Epidermal melanocyte (primary cell): Measurements from ENCODE around the gene ATP2C1.
"Not testable (repeated sequence)": the region's sequence is repeated elsewhere in the genome, so short reads cannot be mapped to it uniquely, and the experiment has no call there.

Experiments
- DNase-seq: peaks from one replicate; pipeline ENCODE4 v3.0.0; 2011; ENCODE audit warnings: low spot score; ENCODE audit not compliant: insufficient read length

The ATP2C1 gene

DNA sequence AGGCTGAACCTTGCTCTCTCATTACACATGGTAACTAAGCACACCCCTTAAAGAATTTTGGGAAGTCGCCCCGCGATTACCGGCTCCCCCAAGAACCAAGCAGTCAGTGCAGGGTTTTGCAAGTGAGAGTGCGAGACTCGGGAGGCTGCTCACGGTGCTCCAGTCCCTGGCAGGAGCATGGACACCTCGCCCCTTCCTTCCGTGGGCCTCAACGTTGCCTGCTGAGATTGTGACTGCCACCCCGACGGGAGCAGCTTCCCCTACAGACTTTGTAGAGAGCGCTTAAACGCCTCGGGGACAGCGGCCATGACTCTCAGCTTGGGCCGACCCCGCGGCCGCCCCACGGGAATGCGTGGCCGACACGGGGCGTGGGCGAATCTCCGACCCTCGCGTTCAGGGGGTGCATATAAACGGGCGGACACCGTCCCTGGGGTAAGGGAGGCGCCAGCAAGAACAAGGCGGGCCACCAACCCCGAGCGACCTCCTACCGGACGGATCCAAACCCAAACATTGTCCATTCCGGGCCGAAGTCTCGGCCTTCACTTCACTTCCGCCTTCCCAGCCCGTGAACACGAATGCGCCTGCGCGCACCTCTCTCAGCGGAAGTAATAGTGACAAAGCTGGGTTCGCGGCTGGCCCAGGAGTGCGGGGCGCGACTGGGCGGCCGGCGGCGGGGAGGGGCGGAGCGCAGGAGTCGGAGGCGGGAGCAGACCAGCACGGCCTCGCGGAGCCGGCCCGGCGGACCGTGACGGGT is at the start of gene ATP2C1:
TSS of gene ATP2C1 (plus strand) at position 709 of the 754 bp plus-strand sequence. CDS start 686 bp downstream, outside the sequence.
- peak; percentile 78 for DNase-seq

- no peak for DNase-seq
Observed at GRCh38 chr3:130844462-130844861, 49.4 kb upstream of the ATP2C1 start.

GRCh38 chr3:130846181-130846580 is 47.7 kb upstream of the ATP2C1 start:
- DNase-seq: no peak

DNA sequence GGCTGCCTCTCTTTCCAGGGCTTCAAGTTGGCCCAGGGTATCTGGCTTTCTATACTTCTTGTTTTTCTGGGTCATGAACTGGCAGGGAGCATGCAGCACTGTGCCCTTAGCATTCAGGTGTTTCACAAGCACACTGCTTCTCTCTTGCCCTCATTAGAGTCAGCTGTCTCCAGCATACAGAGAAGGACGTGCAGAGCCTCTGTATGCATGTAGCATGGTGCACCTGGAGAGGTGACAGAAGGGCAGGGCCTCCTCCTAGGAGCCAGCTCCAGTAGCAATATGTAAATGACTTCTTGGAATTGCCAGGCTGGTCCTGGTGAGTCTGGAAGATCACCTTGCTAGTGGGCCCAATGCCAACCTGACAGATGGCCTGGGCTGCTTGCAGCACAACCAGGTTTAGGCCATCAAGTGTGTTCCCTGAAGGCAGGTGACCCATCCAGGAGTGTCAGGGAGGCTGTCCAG is 44.8 kb upstream of the ATP2C1 start:
- no peak for DNase-seq

- DNase-seq: no peak
Observed at GRCh38 chr3:130850044-130850797, 43.7 kb upstream of the ATP2C1 start.

- DNase-seq: no peak
Observed at GRCh38 chr3:130850843-130851242, 43.0 kb upstream of the ATP2C1 start.

GRCh38 chr3:130851277-130851676 is 42.6 kb upstream of the ATP2C1 start:
- DNase-seq: no peak

GRCh38 chr3:130853581-130853980 is 40.3 kb upstream of the ATP2C1 start:
- no peak for DNase-seq

DNA sequence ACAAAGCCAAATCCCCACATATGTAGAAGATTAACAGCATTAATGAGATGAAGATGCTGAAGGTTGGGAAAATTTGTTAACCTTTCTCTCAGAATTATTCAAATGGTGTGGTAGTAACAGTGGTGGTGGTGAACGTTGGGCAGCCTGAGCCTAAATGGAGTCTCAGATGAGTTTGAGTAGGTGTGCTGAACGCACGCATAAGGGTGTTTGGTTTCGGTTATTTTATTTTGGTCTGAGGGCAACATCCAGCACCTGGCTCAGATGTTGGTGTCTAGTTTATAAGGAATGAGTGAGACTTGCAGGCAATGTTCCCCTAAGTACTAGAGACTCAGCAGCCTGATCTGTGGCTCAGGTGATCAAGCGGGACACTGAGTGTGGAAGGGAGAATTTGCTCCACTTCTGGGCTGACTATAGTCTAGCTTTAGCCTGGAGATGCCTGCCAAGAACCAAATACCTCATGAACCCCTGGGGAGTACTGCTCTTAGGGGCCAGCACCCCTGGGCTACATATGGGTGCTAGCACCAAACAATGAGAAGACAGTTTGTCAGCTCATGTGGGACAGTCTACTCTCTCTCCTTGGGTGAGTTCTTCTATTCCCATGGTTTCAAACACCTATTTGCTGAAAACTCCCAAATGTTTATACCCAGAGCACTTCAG is 39.5 kb upstream of the ATP2C1 start:
- DNase-seq: no peak

DNA sequence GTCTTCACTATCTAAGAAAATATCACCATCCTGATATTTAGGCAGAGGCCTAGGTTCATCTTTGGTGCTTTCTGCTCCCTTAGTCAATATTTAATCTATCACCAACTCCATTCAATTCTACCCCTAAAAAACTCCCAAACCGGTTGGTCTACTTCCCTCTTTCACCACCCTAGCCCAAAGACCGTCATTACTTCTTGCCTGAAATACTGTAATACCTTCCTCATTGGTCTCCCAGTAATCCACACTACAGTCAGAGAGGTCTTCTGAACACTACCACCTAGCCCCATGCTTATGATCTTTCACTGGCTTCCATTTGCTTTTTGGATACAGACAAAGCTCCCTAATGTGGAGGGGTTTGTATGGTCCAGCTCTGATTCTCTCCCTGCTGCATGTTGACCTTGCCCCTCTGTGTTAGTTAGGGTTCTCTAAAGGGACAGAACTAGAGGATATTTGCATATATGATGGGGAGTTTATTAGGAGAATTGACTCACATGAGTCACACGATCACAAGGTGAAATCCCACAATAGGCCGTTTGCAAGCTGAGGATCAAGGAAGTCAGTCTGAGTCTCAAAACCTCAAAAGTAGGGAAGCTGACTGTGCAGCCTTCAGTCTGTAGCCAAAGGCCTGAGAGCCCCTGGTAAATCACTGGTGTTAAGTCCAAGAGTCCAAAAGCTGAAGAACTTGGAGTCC is 36.4 kb upstream of the ATP2C1 start:
- no peak for DNase-seq

- DNase-seq: not testable (repeated sequence)
Observed at GRCh38 chr3:130862130-130862529, 31.8 kb upstream of the ATP2C1 start.

- DNase-seq: no peak
Observed at GRCh38 chr3:130865489-130865888, 28.4 kb upstream of the ATP2C1 start.

DNA sequence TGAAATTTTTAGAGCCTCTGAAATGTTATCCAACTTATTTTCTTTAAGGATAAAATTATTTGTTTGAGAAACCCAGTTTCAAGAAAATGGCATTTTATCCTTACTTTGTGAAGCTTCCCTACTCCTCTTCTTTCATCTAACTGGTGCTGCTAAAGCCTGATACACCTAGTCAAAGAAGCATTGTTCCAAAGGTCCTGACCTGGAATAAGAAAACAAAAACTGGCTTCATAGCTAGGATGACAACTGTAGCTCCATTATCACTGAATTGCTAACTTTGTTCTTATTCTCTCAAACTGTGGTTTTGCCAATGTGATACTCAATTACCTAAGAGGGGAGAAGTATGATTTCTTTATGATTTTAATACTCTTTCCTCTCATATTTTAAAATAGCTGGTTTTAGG is 27.6 kb upstream of the ATP2C1 start:
- DNase-seq: no peak

- DNase-seq: no peak
Observed at GRCh38 chr3:130870423-130870822, 23.5 kb upstream of the ATP2C1 start.

- DNase-seq: no peak
Observed at GRCh38 chr3:130876594-130876993, 17.3 kb upstream of the ATP2C1 start.

- DNase-seq: no peak
Observed at GRCh38 chr3:130878464-130878863, 15.4 kb upstream of the ATP2C1 start.

GRCh38 chr3:130889416-130889946 is 4.4 kb upstream of the ATP2C1 start:
- no peak for DNase-seq

DNA sequence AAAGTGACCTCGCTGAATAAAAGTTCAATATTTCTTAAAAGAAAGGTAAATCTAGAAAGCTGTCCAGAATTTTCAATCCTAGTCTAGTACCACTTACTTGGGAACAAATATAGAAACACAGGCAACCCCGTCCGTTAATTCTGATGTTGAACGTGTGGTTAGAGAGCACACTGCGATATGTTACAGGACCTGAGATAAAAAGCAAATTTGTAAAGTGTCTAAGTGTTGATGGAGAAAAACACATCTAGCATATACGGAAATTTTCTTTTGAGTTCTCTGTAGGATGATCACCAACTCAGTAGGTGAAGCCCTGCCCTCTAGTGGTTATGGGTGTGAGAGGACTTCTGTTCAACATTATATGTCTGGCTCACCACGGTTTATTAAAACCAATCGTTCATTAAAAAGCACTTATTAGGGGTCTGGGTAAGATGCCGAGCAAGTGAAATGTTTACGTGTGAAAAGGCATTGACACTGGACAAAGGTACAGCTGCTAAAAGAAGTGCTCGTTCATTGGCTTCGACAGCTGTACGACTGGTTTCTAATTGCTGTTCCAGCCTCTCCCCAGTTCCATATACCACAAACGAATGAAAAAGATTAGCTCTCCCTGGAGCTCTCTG is 1.0 kb upstream of the ATP2C1 start:
- DNase-seq: peak; percentile 55

- peak; percentile 18 for DNase-seq
Observed at GRCh38 chr3:130894130-130894985, 474 bp downstream of the ATP2C1 start.

GRCh38 chr3:130894986-130895280 is 1.0 kb downstream of the ATP2C1 start:
- DNase-seq: no peak
